GM20000 (cell line): Measurements from ENCODE around the gene ADGRV1.

Source experiments
- DNase-seq: peaks from one replicate; pipeline ENCODE4 v3.0.0; 2012; ENCODE audit warnings: low spot score
- TF ChIP-seq, protein P1 (sequence below): IDR thresholded peaks from 2 replicates; pipeline ENCODE4 v1.5.1; 2012; ENCODE audit warnings: mild to moderate bottlenecking, control low read depth; ENCODE audit errors: extremely low read depth, missing control alignments

The ADGRV1 gene

DNA sequence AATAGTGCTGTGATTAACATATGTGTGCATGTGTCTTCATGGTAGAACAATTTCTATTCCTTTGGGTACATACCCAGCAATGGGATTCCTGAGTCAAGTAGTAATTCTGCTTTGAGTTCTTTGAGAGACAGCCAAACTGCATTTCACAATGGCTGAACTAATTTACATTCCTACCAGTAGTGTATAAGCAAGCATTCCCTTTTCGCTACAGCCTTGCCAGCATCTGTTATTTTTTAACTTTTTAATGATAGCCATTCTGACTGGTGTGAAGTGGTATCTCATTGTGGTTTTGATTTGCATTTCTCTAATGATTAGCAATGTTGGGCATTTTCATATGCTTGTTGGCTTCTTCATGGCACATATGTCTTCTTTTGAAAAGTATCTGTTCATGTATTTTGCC, 516.0 kb downstream of the ADGRV1 start:
- TF ChIP-seq, protein P1, sequence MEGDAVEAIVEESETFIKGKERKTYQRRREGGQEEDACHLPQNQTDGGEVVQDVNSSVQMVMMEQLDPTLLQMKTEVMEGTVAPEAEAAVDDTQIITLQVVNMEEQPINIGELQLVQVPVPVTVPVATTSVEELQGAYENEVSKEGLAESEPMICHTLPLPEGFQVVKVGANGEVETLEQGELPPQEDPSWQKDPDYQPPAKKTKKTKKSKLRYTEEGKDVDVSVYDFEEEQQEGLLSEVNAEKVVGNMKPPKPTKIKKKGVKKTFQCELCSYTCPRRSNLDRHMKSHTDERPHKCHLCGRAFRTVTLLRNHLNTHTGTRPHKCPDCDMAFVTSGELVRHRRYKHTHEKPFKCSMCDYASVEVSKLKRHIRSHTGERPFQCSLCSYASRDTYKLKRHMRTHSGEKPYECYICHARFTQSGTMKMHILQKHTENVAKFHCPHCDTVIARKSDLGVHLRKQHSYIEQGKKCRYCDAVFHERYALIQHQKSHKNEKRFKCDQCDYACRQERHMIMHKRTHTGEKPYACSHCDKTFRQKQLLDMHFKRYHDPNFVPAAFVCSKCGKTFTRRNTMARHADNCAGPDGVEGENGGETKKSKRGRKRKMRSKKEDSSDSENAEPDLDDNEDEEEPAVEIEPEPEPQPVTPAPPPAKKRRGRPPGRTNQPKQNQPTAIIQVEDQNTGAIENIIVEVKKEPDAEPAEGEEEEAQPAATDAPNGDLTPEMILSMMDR, result no peak
- DNase-seq, result no peak

DNA sequence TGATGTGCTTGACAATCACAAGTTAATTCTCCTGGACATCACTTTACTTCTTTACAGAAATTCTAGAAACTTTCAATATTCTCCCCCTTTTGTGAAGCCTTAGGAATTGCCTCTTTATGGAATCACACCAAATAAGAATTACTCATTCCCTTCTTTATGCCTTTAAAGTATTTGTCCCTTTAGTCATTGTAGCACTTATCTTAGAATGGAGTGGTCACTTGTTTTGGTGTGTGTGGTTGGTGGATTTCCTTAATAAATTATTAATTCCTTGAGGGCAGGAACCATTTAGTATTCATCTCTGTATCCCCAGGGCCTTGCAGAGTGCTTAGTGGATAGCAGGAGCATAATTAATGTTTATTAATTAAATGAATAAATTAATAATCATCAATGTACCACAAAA, 517.5 kb downstream of the ADGRV1 start:
- no peak for DNase-seq
- TF ChIP-seq, protein P1, result no peak

DNA sequence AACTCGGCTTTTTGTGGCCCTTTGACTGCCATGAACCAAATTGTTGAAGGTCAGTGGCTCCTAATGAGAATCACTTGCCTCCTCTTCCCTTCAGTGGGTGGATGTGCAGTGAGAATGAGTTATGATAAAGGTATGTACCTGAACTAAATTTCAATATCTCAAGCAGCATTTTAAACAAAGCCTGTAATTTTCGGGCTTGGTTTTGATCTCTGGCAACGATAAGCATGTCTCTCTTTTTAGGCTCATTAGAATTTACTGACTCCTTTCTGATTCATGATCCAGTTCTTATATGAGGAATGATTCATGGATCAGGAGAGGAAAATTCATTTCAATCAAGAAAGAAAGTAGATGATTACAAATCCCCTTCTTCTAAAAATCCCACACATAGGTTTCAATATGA, 519.0 kb downstream of the ADGRV1 start:
- TF ChIP-seq, protein P1, result no peak
- no peak for DNase-seq

DNA sequence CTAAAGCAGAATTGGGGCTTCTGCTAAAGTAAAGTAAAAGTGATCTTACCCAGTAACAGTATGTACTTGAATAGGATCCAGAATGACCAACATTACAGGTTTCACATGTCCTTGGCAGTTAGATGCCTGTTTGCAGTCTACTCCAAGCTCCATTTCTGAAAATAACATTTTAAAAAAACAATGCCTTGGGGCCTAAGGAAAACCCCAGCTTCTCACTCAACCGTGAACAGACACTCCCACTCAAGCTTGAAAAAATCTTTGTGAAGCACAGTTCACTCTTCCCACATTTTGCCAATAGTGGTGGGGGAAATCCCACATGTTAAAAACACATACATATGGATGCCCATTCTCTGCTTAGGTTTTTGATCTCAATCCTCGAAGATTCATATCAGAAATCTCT, 520.4 kb downstream of the ADGRV1 start:
- DNase-seq, result no peak

DNA sequence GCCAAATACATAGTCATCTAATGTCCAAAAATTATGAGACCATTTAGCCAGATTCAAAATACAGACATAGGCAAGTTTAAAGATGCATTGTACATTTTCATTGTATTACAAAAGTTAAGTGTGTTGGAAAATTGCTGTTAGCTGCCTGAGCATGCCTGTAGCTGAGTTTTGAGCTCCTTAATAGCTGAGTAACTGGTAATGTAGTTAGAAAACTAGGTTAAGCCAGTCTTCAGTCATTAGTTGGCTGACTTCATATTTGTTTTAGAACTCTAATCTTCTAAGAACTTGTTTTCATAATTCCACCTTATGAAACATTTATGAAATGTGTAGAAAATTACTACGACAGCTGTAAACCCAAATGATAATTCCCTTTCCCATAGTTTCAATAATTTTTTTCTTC, 531.2 kb downstream of the ADGRV1 start:
- no peak for DNase-seq
- TF ChIP-seq, protein P1, result no peak

More for the DNA sequence above, 520.4 kb downstream of the ADGRV1 start:
- TF ChIP-seq, protein P1, result no peak

DNA sequence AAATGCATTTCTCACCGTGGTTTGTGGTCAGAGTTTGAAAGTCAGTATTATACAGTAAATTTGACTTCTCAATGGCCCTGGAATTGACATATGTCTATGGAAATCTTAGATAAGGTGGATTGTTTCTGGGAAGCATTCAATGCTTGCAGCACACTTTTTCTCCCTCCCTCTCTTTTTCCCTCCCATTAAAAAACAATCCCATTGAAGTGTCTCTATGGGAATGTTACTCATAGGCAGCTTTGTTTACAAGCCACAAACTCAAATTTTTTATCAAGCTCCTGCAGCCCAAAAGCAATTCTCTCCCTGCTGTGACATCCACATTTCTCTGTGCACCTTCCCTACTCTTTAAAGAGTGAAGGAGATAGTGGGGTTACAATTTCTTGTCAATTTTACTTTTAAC, 532.4 kb downstream of the ADGRV1 start:
- TF ChIP-seq, protein P1, result no peak
- DNase-seq, result no peak

DNA sequence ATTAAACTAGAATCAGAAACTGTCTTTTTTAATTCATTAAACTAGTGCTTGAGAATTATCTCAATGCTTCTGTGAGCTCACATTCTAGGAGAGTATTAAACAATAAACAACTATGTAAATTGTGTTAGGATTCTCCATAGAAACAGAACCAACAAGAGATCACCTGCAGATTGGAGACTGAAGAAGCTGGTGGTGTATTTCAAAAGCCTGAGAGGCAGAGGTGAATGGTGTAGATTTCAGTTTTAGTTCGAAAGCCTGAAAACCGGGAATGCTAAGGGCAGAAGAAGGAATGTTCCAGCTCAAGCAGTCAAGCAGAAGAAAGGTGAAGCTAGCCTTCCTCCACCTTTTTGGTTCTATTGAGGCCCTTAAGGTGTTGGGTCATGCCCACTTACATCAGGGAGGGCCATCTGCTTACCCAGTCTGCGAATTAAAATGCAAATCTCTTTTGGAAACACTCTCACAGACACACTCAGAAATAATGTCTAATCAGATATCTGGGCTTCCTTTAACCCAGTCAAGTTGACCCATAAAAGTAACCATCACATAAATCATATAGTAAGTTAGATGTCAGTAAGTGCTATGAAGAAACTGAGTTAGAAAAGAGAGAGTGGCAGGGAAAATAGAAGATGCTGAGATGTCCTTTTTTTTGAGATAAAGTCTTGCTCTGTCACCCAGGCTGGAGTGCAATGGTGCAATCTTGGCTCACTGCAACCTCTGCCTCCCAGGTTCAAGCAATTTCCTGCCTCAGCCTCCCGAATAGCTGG, 533.1 kb downstream of the ADGRV1 start:
- DNase-seq, result no peak
- TF ChIP-seq, protein P1, result no peak
